Colonic mucosa (tissue), 4 donors: ENCODE data around the gene FFAR1. TPM values are rescaled to one million over a fixed set of nuclear protein-coding genes. Genes with fewer than 3 reads are reported as not detected.

ENCODE experiments used
- DNase-seq: peaks from one replicate; pipeline ENCODE4 v3.0.0-alpha.2; 2020
- H3K27ac ChIP-seq: fragments of 200-600 bp; one replicate; pipeline ENCODE4 v1.8.0; 2021
- H3K27me3 ChIP-seq: fragments of 200-600 bp; one replicate; pipeline ENCODE4 v1.8.0; 2021
- H3K36me3 ChIP-seq: fragments of 200-600 bp; one replicate; pipeline ENCODE4 v1.8.0; 2021
- H3K4me1 ChIP-seq: fragments of 200-600 bp; one replicate; pipeline ENCODE4 v1.8.0; 2021; ENCODE audit warnings: mild to moderate bottlenecking
- H3K4me3 ChIP-seq: fragments of 200-600 bp; one replicate; pipeline ENCODE4 v1.8.0; 2021
- H3K9ac ChIP-seq, 2 donors: one replicate each; pipeline ENCODE4 v1.7.0; 2013; ENCODE audit warnings: control low read depth in 2 of 2, low read depth in 2 of 2, low read length in 2 of 2
- H3K9me3 ChIP-seq: fragments of 200-600 bp; one replicate; pipeline ENCODE4 v1.8.0; 2021
- CTCF ChIP-seq: fragments of 200-600 bp; IDR thresholded peaks from one replicate; pipeline ENCODE4 v1.8.0; 2022; ENCODE audit warnings: antibody characterized with exemption, mild to moderate bottlenecking
- intact Hi-C: fragments of 100-400 bp; cut with DNase I; formaldehyde crosslinking; loops from one replicate; pipeline ENCODE4 v1.14.1; 2022
- total RNA-seq, 2 donors: library from RNA; stranded (reverse); fragmentation: NEBNext Ultra II Directional in 1 of 2; extraction: Animal tissue kit (Norgen Biotek cat#: 25700) in 1 of 2; gene quantifications; one replicate each; pipeline ENCODE4 v1.2.1, GENCODE V29; 2021
- donor health status: healthy.
- donor health status: DM: no; HTN: no; CAD: no.
- donor health status: DM: no; HTN: no; CAD: no.

Gene FFAR1
- total RNA-seq, 2 donors from 2014 or later, result not detected

GRCh38 chr19:35306473-35307246 is 41.0 kb upstream of the FFAR1 start:
- Histone ChIP-seq H3K9me3 (no peaks in the 10 kb centered on the region), H3K36me3 (no peaks in the 10 kb centered on the region), H3K4me1 (no peaks in the 10 kb centered on the region), H3K27ac (no peak overlapping the region), H3K27me3 (no peaks in the 10 kb centered on the region), H3K4me3 (no peak overlapping the region), H3K9ac (no peak overlapping the region)
- no peak for TF ChIP-seq CTCF
- no peak for DNase-seq
- intact Hi-C loops, result no loop called here

- no peak for TF ChIP-seq CTCF
- H3K9me3 ChIP-seq, result no peaks in the 10 kb centered on the region
- no peaks in the 10 kb centered on the region for H3K36me3 ChIP-seq
- H3K27ac ChIP-seq, result no peak overlapping the region
- no peak overlapping the region for H3K9ac ChIP-seq
- no peaks in the 10 kb centered on the region for H3K27me3 ChIP-seq
- no peak for DNase-seq
- no peaks in the 10 kb centered on the region for H3K4me1 ChIP-seq
- intact Hi-C loops, result no loop called here
- H3K4me3 ChIP-seq, result no peak overlapping the region
Measured at GRCh38 chr19:35307931-35308330, 39.8 kb upstream of the FFAR1 start.

- Histone ChIP-seq H3K27me3 (no peaks in the 10 kb centered on the region), H3K9ac (no peak overlapping the region), H3K27ac (no peak overlapping the region), H3K9me3 (no peaks in the 10 kb centered on the region), H3K4me1 (no peaks in the 10 kb centered on the region), H3K4me3 (no peak overlapping the region), H3K36me3 (no peaks in the 10 kb centered on the region)
- no peak for TF ChIP-seq CTCF
- DNase-seq, result no peak
- intact Hi-C loops, result no loop called here
Measured at GRCh38 chr19:35308910-35309309, 38.8 kb upstream of the FFAR1 start.

- intact Hi-C loops, result no loop called here
- Histone ChIP-seq H3K36me3 (no peaks in the 10 kb centered on the region), H3K27ac (no peak overlapping the region), H3K27me3 (no peaks in the 10 kb centered on the region), H3K4me1 (no peaks in the 10 kb centered on the region), H3K9ac (no peak overlapping the region), H3K4me3 (no peak overlapping the region), H3K9me3 (no peaks in the 10 kb centered on the region)
- no peak for TF ChIP-seq CTCF
- DNase-seq, result no peak
Measured at GRCh38 chr19:35309481-35310279, 38.0 kb upstream of the FFAR1 start.

GRCh38 chr19:35310331-35310730 is 37.4 kb upstream of the FFAR1 start:
- intact Hi-C loops, result no loop called here
- no peak for TF ChIP-seq CTCF
- H3K4me3 ChIP-seq, result no peak overlapping the region
- H3K36me3 ChIP-seq, result no peaks in the 10 kb centered on the region
- no peak overlapping the region for H3K27ac ChIP-seq
- no peaks in the 10 kb centered on the region for H3K9me3 ChIP-seq
- no peak for DNase-seq
- no peak overlapping the region for H3K9ac ChIP-seq
- H3K4me1 ChIP-seq, result no peaks in the 10 kb centered on the region
- H3K27me3 ChIP-seq, result no peaks in the 10 kb centered on the region
